ENCODE results near the gene RHNO1. TPM values are rescaled to one million over a fixed set of nuclear protein-coding genes. Genes with fewer than 3 reads are reported as not detected.
A peak's percentile ranks its signal among the peaks of the same experiment; 100 is the strongest.

Gene RHNO1
- total and polyA plus RNA-seq, 2 of the 13 experiments (the other 11 are each of a cell fraction or from before 2014, with no cell fraction given) = 27.2 to 49.6 TPM

DNA sequence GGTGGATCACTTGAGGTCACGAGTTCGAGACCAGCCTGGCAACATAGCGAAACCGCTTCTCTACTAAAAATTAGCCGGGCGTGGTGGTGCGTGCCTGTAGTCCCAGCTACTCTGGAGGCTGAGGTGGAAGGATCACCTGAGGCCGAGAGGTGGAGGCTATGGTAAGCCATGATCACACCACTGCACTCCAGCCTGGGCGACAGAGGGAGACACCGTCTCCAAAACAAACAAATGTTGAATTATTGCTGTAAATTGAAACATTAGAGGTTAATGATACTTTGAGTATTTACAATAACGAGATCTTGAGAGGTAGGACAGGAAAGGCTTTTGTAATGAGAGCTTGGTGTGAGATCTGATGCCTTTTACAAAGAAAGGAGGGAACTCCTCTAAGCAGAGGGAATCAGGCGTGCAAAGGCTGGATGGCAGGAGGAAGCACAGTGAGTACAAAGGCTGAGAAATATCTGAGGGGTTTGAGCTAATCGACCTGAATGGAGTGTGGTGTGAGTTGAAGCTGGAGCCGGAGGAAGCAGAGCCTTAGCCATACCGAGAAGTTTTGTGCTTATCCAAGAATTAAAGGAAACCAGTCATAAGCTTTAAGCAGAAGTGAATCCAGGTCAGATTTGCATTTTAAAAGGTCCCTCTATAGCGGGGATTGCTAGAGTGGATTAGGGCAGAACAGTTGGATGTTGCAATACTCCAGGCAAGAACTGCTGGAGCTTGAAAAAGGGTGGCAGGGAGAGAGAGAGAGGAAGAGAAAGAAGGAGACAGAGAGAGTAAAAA, 1.1 kb downstream of the RHNO1 start (continued):
- TF ChIP-seq, protein P1, sequence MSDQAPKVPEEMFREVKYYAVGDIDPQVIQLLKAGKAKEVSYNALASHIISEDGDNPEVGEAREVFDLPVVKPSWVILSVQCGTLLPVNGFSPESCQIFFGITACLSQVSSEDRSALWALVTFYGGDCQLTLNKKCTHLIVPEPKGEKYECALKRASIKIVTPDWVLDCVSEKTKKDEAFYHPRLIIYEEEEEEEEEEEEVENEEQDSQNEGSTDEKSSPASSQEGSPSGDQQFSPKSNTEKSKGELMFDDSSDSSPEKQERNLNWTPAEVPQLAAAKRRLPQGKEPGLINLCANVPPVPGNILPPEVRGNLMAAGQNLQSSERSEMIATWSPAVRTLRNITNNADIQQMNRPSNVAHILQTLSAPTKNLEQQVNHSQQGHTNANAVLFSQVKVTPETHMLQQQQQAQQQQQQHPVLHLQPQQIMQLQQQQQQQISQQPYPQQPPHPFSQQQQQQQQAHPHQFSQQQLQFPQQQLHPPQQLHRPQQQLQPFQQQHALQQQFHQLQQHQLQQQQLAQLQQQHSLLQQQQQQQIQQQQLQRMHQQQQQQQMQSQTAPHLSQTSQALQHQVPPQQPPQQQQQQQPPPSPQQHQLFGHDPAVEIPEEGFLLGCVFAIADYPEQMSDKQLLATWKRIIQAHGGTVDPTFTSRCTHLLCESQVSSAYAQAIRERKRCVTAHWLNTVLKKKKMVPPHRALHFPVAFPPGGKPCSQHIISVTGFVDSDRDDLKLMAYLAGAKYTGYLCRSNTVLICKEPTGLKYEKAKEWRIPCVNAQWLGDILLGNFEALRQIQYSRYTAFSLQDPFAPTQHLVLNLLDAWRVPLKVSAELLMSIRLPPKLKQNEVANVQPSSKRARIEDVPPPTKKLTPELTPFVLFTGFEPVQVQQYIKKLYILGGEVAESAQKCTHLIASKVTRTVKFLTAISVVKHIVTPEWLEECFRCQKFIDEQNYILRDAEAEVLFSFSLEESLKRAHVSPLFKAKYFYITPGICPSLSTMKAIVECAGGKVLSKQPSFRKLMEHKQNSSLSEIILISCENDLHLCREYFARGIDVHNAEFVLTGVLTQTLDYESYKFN (CRISPR knock-in tag; conservative IDR thresholded peaks at IDR 0.05) = 0 out of 2 replicates have a peak, but pooled peaks have one; percentile 17
- TF ChIP-seq ADNP (CRISPR knock-in tag; IDR thresholded peaks at IDR 0.05) (peak; percentile 93), PRDM15 (CRISPR knock-in tag; IDR thresholded peaks at IDR 0.05) (no peak), CTCF (CRISPR knock-in tag; IDR thresholded peaks at IDR 0.05) (peak; percentile 27), BCLAF1 (IDR thresholded peaks at IDR 0.05) (no peak), FOXK2 (IDR thresholded peaks at IDR 0.05) (no peak), SRY (CRISPR knock-in tag; IDR thresholded peaks at IDR 0.05) (0 out of 2 replicates have a peak, but pooled peaks have one; percentile 59), BRD4 (CRISPR knock-in tag; IDR thresholded peaks at IDR 0.05) (peak; percentile 55; the same call in 1 of the 2 replicates), GFI1 (CRISPR knock-in tag; IDR thresholded peaks at IDR 0.05; ENCODE audit: borderline replicate concordance) (0 out of 2 replicates have a peak, but pooled peaks have one; percentile 31), EHMT2 (IDR thresholded peaks at IDR 0.05; ENCODE audit: borderline replicate concordance, low read depth, low read length) (0 out of 2 replicates have a peak, but pooled peaks have one; percentile 40), POLR2A (IDR thresholded peaks at IDR 0.05; ENCODE audit: insufficient read depth in 1 of 2, low read depth in 2 of 2, low read length in 2 of 2) (0 out of 4 replicates have a peak, but pooled peaks of 1 of the 2 experiments have one; percentile 24), ZBTB4 (CRISPR knock-in tag; IDR thresholded peaks at IDR 0.05; ENCODE audit: borderline replicate concordance) (no peak)
